GM19035 (cell line): Measurements from ENCODE around the gene SLC16A6.
"Not testable (repeated sequence)": the region's sequence is repeated elsewhere in the genome, so short reads cannot be mapped to it uniquely, and the experiment has no call there.

Experiments used
- ATAC-seq: cut with Tn5 transposase; IDR thresholded peaks from one replicate; pipeline ENCODE4 v1.9.1; 2021; ENCODE audit not compliant: unreplicated experiment

SLC16A6 gene

DNA sequence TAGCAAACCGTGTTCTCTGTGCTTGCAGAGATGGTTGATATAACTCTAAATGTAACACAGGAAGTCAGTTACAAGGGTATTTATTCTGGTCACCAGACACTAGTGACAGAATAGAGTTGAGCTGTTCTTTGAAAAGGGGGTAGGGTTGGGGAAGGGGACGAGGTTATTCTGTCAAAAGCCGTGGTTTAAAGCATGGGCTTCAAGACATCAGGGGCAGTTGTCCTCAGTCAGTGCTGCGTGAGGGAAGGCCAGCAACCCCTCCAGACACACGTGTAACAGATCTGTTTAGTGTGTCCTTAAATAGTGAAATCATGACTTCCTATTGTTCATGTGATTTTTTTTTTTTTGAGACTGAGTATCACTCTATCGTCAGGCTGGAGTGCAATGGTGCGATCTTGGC is 37.5 kb downstream of the SLC16A6 start:
- not testable (repeated sequence) for ATAC-seq

DNA sequence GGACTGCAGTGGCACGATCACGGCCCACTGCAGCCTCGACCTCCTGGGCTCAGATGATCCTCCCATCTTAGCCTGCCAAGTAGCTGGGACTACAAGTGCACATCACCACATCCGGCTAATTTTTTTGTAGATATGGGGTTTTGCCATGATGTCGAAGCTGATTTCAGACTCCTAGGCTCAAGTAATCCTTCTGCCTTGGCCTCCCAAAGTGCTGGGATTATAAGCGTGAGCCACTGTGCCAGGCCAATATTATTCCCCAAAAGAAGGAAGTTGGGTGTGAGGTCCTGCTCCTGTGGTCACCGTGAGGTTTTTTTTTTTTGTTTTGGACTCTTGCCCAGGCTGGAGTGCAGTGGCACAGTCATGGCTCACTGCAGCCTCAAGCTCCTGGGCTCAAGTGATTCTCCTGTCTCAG is 41.6 kb downstream of the SLC16A6 start:
- ATAC-seq = no peak

DNA sequence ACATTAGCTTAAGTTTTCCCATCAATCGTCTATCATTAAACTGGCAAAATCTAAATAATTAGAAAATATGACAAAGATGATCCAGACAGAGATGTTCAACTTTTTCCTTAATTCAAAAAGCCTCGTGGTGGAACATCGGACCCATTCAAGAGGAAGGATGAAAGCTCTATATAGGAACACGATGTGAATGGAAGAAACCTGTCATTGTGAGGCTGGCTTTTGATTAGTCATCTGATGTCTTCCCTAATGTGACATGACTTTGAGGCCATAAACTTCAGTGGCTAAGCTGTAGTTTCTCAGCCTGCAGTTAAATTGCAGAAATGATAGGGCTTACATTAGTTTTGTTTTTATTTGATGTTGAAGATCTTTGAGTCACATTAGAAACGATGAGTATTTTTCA is 42.0 kb downstream of the SLC16A6 start:
- ATAC-seq = no peak

DNA sequence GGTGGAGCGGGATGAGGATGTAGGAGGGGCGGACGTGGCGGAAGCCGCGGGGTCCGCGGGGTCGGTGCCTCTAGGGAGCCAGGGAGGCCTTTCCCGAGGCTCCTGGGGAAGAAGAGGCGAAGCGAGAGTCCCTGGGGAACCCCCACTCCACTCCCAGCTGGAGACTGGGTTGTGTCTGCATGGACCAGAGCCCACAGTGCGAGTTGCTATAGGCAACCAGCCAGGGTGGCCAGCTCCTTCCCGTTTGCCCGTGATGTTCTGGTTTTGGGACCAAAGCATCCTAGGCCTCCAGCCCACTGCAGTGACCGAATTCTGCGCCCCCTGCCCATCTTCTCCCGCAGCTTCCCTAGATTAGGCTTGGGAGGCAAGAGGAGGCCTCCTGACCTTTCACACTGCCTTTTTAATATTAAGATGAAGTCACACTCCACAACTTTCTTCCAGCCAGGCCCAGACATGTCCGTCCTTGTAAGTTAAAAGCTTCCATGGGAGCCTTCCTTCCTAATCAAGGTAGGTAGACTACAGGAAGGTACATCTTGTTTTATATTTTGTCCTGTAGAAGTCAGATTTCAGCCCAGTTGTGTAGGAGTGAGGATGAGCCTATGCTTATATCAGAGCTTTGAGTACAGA is 42.6 kb downstream of the SLC16A6 start:
- ATAC-seq = peak; percentile 18

DNA sequence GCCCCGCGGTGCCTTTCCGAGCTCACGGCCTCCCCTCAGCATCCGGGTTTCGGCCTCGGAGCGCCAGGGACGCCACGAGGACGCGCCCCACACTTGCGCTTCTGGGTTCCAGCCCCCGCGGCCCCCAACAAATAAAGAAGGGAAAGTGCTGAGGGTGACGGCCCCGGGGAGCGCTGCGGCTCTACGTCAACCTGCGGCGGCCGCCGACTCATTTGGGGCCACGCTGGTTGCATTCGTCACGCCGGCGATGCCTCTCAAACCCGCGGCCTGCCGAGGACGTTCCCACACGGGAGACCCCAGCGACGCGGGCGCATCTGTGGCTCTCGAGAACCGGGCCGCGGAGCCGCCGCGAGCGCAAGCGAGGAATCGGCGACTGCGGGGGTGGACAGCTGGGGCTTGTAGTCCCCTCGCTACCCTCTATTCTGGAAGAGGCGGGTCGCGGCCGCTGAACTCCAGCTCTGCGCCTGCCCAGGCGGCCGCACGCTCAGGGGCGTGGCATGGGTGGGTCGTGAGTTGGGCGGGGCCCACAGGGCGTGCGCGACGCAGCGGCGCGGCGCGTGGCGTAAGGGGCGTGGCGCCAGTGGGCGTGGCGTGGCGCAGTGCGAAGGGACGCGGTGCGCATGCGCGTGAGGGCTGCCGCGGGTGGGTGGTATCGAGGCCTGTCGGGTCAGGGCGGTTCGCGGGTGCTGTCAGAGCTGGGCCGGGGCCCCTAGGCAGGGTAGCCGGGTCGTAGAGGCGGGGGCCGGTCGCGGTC is 43.3 kb downstream of the SLC16A6 start, which contains the start of gene AMZ2:
AMZ2 (plus strand) TSS at position 599 of the 754 bp plus-strand sequence. CDS start 2,145 bp downstream, outside the sequence.
- ATAC-seq = peak; percentile 91

DNA sequence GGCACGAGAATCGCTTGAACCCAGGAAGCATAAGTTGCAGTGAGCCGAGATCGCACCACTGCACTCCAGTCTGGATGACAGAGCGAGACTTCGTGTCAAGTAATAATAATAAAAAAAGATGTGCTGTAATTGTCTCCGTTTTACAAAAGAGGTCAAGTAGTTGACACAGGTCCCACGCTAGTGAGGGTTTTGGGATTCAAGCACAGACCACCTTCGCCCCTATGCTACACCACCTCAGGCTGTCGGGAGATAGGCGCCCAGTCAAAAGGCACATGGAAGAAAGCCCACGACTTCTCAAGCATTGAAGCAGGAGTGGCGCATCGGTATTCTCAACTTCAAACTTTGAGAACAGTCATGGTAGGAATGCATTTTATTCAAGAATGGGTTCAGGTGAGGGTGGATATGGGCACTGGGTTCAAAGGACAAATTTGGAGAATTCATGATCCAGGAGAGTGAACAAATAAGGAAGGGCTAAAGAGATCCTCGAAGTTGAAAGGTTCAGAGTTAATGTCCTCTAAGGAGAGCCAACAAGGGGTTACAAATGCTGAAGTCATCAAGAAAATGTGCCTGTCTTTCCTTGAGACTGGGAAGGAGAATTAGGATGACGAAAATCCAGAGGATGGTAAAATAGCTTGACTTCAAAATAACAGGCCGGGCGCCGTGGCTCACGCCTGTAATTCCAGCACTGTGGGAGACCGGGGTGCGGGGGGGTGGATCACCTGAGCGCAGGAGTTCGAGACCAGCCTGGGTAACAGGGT is 44.5 kb downstream of the SLC16A6 start:
- no peak for ATAC-seq

DNA sequence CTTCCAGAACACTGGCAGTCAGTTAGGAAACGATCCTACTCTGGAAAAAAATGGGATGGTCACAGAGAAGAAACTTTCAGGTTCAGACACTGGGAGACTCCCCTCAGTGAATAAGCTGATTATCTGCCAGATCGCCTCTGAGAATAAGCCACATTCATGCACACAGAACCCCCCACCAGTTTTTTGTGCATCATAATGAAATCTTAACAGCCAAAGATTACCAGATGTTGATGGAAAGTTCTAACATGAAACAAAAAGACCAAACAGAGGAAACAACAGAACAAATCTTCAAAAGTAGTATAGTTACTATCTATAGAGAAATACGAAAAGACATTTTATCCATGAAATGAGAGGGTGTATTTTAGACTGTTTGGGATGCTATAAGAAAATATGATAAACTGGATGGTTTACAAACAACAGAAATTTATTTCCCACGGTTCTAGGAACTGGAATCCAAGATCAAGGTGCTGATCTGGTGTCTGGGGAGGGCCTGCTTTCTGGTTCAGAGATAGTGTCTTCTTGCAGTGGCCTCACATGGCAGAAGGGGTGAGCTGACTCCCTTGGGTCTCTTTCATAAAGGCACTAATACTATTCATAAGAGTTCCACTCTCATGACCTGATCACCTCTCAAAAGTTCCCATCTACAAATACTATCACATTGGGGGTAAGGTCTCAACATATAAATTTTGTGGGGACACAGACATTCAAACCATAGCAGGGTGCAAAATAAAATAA is 51.1 kb downstream of the SLC16A6 start:
- no peak for ATAC-seq

DNA sequence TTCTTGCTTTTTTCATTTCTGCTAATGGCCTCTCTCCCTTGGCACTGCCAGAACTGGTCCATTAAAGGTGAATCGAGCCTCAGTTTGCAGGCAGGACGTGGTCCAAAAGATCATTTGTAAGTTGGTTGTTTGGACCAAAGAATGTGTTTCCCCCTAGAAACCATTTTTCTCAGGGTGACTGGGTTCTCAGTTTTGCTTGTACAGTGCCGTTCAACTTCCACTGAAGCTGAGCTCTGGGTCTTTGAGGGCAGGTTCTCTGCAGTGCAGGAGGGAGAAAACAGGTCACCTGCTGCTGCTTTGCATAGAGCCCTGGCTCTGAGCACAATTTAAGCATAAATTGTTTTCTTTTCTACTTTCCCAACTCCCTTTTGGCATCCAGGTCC is 52.1 kb downstream of the SLC16A6 start:
- no peak for ATAC-seq

DNA sequence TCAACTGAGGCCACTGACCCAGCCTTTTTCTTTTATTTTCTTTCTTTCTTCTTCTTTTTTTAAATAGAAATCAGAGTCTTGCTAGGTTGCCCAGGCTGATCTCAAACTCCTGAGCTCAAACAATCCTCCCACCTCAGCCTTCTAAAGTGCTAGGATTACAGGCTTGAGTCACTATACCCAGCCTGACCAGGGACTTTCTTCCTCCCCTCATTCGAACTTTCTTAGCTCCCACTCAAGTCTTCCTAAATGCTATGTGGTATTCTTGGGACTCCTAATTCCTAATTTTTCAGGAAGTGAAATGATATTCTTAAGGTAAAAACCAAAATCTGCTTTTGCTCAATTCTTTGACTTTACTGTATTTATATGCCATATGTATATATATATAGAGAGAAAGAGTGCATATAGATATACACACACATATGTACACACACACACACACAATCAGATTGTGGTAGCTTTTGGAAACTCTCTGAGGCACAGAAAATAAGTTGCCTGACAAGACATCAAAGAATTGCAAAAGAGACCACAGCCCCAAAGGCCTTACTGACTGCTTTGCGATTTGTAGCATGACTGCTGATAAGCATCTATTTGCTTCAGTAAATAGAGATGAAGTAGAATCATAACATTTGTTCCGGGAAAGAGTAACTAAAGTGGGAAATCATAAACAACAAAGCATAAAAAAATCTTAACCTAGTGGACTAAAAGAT is 52.6 kb downstream of the SLC16A6 start:
- ATAC-seq = peak; percentile 5

DNA sequence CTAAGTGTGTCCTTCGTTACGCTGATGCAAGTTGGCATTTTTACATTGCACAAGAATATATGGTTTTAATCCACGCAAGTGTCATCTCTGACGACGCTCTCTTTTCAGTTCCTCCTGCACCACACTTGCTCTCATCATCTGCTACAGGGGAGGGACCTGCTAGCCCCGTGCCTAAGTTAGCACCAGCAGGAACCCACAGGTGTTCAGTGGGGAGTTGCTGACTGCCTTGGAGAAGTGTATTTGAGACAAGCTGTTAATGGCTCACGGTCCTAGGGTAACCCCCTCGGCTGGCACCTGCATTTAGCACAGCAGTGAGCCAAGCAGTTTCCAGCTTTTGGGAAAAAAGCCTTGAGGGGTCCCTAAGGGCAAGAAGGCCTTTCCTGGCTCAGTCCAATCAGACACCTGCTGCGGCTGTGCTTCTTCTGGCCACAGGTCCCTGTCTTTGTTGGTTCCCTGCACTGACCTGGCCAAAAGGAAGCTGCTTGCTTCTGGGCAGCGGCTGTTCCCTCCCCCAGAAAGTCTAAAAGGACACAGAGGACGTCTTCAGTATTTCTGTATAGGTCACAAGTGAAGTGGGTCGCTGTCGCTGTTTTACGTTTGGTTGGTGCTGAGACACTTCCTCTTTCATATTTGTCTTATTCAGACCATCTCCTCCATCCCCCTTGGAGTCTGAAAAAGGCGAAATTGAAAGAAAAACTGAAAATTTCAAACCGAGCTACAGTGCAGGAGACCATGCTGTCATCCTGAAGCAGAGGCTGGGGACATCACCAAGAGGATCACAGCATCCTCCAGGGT is 53.4 kb downstream of the SLC16A6 start:
- ATAC-seq = peak; percentile 78

DNA sequence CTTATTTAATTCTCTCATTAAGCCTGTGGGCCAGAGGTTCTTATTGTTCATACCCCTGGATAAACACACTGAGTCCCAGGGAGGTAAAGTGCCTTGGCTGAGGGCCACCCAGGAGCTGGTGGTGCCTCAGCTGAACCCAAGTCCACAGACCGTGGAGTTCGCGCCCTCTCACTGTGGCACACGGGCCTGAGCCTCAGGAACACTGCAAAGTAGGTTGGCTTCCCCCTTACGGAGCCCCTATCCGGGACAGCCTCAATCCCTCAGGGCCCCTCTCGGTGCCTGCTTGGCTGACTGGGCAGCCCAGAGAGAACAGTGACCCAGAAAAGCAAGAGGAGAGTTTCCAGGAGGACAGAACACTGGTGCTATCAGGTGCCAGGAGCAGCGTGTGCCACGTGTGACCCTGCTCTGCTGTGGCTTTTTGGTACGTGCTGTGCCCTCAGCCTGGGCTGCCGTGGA is 55.6 kb downstream of the SLC16A6 start:
- not testable (repeated sequence) for ATAC-seq

DNA sequence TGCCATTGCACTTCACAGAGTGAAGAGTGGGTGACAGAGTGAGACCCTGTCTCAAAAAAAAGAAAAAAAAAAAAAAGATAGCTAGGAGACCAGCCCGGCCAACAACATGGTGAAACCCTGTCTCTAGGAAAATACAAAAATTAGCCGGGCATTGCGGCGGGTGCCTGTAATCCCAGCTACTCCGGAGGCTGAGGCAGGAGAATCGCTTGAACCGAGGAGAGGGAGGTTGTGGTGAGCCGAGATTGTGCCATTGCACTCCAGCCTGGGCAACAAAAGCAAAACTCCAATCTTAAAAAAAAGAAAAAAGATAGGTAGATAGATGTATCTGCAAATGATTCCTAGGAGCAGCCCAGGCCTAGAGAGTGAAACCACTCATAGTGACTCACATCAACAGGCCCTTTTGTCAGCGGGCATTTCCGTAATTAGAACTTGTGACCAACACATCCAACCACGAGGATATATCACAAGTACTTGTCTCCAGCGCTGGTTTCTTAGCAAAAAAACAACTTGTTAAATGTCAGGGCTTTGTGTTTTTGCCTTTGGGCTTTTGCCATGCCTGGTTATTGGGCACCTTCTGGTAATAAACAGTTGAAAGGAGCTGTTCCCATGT is 56.1 kb downstream of the SLC16A6 start:
- not testable (repeated sequence) for ATAC-seq

DNA sequence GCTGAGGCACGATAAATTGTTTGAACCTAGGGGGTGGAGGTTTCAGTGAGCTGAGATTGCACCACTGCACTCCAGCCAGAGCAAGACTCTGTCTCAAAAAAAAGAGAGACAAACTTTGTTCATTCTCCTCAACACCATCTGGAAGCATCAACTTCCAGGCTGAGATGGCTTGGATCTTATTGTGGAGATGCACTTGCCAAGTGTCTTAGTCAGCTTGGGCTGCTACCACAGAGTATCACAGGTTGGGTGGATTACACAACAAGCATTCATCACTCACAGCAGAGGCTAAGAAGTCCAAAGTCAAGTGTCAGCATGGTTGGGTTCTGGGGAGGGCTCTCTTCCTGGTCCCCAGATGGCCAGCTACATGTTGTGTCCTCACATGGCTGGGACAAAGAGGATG is 58.2 kb downstream of the SLC16A6 start:
- ATAC-seq = not testable (repeated sequence)

DNA sequence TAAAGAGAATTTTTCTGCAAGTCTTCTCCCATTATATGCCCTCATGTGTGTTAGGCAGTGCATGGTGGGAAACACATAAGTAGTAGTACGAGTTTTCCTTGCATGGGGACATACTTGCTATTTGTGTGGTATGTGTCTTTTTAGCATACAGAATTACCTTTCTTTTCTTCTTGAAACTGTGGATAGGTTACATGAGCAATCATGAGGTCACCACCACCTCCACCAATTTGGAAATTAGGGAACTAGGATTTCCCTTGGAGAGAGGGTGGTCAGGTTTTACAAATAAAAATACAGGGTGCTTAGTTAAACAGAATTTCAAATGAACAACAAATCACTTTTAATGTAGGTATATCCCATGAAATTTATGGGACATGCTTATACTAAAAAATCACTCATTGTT is 59.4 kb downstream of the SLC16A6 start:
- no peak for ATAC-seq

DNA sequence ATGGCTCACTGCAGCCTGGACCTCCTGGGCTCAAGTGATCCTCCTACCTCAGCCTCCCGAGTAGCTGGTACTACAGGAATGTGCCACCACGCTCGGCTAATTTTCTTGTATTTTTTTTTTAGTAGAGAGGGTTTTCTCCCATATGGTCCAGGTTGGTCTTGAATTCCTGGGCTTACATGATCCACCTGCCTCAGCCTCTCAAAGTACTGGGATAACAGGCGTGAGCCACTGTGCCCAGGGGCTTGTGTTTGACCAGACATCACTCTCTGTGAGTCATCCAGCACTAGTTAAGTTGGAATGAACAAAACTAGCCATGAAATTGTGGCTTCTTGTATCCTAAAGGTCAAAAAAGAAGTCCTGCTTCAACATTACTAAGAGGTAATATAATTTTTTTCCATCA is 59.8 kb downstream of the SLC16A6 start:
- not testable (repeated sequence) for ATAC-seq

DNA sequence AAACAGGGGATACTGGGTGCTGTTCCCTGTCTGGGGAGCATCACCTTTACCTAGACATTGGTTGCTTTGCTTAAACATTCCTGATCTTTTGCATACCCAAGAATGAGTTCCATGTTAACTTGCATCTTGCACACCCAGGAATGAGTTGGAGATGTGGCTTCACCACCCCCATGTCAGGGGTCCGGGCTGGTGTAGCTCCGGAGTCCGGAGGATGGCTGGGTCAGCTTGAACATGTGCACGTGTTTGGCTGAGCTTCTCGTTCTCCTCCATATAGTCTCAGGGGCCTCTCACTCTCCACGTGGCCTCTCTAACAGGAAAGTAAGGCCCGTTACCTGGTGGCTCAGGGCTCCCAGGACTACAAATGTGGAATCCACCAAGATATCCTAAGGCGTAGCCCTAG is 61.3 kb downstream of the SLC16A6 start:
- no peak for ATAC-seq

DNA sequence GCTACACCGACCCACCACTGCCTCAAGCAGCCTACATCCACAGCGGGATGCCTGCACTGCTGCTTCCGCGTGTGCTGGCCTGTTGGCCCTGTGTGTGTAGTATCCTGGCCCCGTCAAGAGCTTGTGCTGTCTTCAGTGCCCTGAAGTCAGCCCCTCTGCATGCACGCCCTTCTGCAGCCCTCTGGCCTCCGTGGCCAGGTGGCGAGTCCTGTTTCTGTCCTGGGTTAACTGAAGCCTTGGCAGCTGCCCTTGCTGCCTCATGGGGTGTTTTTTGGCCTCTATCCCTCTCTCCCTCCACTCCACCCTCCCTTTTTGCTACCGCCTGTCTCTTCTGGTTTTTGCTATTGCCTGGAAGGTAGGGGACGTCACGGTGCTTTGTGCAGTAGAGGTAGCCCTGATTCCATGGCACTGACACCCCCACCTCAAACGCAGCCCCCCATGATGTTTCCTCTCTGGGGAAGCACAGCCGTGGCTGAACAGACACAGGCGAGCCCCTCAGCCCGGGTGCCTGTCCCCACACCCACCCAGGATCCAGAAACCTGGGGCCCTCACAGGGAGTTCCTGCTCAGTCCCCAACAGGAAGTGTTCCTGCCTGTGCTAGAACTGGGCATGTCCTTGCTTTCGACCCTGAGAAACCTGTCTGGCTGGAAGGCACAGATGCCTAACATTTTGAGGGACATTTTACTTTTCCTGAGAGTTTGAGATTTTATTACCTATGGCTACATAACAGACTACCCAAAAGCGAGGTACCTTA is 61.9 kb downstream of the SLC16A6 start:
- no peak for ATAC-seq

DNA sequence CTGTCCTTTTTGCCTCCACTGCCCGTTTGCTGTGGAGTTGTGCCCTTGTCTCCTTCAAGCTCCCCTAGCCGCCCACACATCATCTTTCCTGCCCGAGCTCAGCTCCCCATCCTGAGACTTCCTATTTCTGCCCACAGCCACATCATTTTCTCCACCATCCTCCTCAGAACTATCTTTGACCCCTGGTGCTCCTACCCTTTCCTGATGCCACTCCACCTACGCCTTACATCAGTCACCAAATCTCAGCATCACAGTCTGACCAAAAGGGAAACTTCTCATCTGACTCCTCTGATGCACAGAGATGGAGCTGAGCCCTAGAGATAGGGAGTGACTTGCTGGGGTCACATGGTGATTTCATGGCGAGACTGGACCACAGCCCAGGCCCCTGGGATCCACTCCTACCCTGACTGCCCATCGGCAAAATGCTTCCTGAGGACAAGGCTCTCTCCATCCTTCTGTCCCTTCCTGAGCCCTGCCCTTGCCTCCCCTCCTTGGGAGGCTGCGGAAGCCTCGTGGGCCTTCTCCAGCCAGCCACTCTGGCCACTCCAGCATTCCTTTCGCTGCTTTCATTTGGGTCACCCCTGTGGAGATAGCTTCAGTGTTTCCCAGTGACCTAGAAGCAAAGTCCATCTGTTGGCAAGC is 62.8 kb downstream of the SLC16A6 start:
- not testable (repeated sequence) for ATAC-seq
